A549 (cell line): ENCODE data around the gene MTHFSD. TPM values are rescaled to one million over a fixed set of nuclear protein-coding genes. Genes with fewer than 3 reads are reported as not detected.

Source experiments
- ATAC-seq, 2 experiments: fragments of 200-7000 bp in 1 of 2; fragments of >200 bp in 1 of 2; cut with Nextera tagmentation in 1 of 2; cut with Tn5 transposase in 1 of 2; 3 replicates each; pipeline versions ENCODE4 v1.8.0 to v1.9.1; 2018 to 2020; ENCODE audit warnings: mild to moderate bottlenecking in 1 of 2, moderate library complexity in 1 of 2
- CTCF ChIA-PET: fragments of 300-600 bp; sonication (Branson Sonifier 250); formaldehyde crosslinking; extraction: SDS; loops from one replicate; lab custom pipeline; 2021; ENCODE audit warnings: antibody characterized with exemption, inconsistent platforms; lab: Yijun Ruan, JAX
- POLR2A ChIA-PET: fragments of 350-600 bp; formaldehyde crosslinking; extraction: SDS; loops from one replicate; lab custom pipeline; 2021; ENCODE audit warnings: antibody characterized with exemption, inconsistent platforms; lab: Yijun Ruan, JAX
- DNase-seq, 2 experiments: peaks; one replicate each; pipeline versions ENCODE4 v3.0.0 to v3.0.0-alpha.2; 2011 to 2016; ENCODE audit warnings: low read depth in 1 of 2, low spot score in 1 of 2
- FAIRE-seq: peaks from 2 replicates; lab custom pipeline; 2011; peaks lifted over from hg19 to GRCh38; lab: Jason Lieb, UNC
- H3K27ac ChIP-seq, 2 experiments: fragments of >200 bp; sonication (Bioruptor Twin); formaldehyde crosslinking; 3 replicates each; pipeline ENCODE4 v1.5.1; 2016 to 2017
- H3K4me1 ChIP-seq: fragments of >200 bp; sonication (Bioruptor Twin); formaldehyde crosslinking; 3 replicates; pipeline ENCODE4 v1.6.1; 2016
- H3K4me2 ChIP-seq: fragments of >200 bp; sonication (Bioruptor Twin); formaldehyde crosslinking; 3 replicates; pipeline ENCODE4 v1.6.1; 2016
- H3K4me3 ChIP-seq: fragments of >200 bp; sonication (Bioruptor Twin); formaldehyde crosslinking; 3 replicates; pipeline ENCODE4 v1.5.1; 2016
- H3K9me3 ChIP-seq: fragments of >200 bp; sonication (Bioruptor Twin); formaldehyde crosslinking; 3 replicates; pipeline ENCODE4 v1.6.1; 2016
- CBX2 ChIP-seq: fragments of 200-600 bp; sonication (generic); IDR thresholded peaks from 2 replicates; pipeline ENCODE4 v1.6.1; 2016; ENCODE audit warnings: low read depth, mild to moderate bottlenecking, borderline replicate concordance
- CBX8 ChIP-seq: fragments of 200-600 bp; sonication (generic); IDR thresholded peaks from 2 replicates; pipeline ENCODE4 v1.6.1; 2016
- CEBPB ChIP-seq, 2 experiments: fragments of >200 bp in 1 of 2; sonication (Bioruptor Twin) in 1 of 2; formaldehyde crosslinking in 1 of 2; IDR thresholded peaks; 2 replicates each; pipeline ENCODE4 v1.6.1; 2012 to 2016
- CHD2 ChIP-seq: fragments of 150-350 bp; IDR thresholded peaks from 2 replicates; pipeline ENCODE4 v1.6.1; 2014; ENCODE audit warnings: low read length; ENCODE audit not compliant: partially characterized antibody
- EHMT2 ChIP-seq: fragments of 200-600 bp; sonication (generic); IDR thresholded peaks from 2 replicates; pipeline ENCODE4 v1.6.1; 2016; ENCODE audit warnings: antibody characterized with exemption, low read depth, mild to moderate bottlenecking, moderate library complexity
- EP300 ChIP-seq, 2 experiments: fragments of >200 bp; sonication (Bioruptor Twin); formaldehyde crosslinking; IDR thresholded peaks; 2 replicates in 1 of 2; 3 replicates in 1 of 2; pipeline ENCODE4 v1.6.1; 2016 to 2017
- ESRRA ChIP-seq: fragments of 150-350 bp; IDR thresholded peaks from 2 replicates; pipeline ENCODE4 v1.6.1; 2014; ENCODE audit warnings: mild to moderate bottlenecking, low read length, borderline replicate concordance
- FOSB ChIP-seq: fragments of 250-450 bp; sonication (Bioruptor Pico); IDR thresholded peaks from 2 replicates; pipeline ENCODE4 v1.5.0; 2020; ENCODE audit warnings: mild to moderate bottlenecking, moderate library complexity
- FOSL2 ChIP-seq, 2 experiments: fragments of 450-650 bp in 1 of 2; fragments of >200 bp in 1 of 2; sonication (Bioruptor Twin) in 1 of 2; formaldehyde crosslinking; IDR thresholded peaks; 2 replicates each; pipeline versions ENCODE4 v1.5.0 to v1.6.1; 2016 to 2020; ENCODE audit warnings: mild to moderate bottlenecking in 1 of 2, moderate library complexity in 1 of 2
- FOXS1 ChIP-seq: fragments of 250-450 bp; sonication (Bioruptor Pico); IDR thresholded peaks from 2 replicates; pipeline ENCODE4 v1.5.0; 2020; ENCODE audit warnings: mild to moderate bottlenecking, moderate library complexity
- JUN ChIP-seq, 2 experiments: fragments of >200 bp; sonication (Bioruptor Twin); formaldehyde crosslinking; IDR thresholded peaks; 2 replicates in 1 of 2; 3 replicates in 1 of 2; pipeline ENCODE4 v1.6.1; 2016 to 2017
- JUNB ChIP-seq: fragments of >200 bp; sonication (Bioruptor Twin); formaldehyde crosslinking; IDR thresholded peaks from 2 replicates; pipeline ENCODE4 v1.6.1; 2016
- KDM5A ChIP-seq: fragments of 200-600 bp; sonication (generic); IDR thresholded peaks from 2 replicates; pipeline ENCODE4 v1.6.1; 2016; ENCODE audit warnings: antibody characterized with exemption, mild to moderate bottlenecking
- MAFK ChIP-seq: fragments of 450-650 bp; IDR thresholded peaks from 2 replicates; pipeline ENCODE4 v1.6.1; 2014; ENCODE audit not compliant: partially characterized antibody
- MYC ChIP-seq: IDR thresholded peaks from 2 replicates; pipeline ENCODE4 v1.6.1; 2012; ENCODE audit warnings: mild to moderate bottlenecking, inconsistent platforms, low read length, improper control_type of control experiment, borderline replicate concordance
- PHF8 ChIP-seq: fragments of 200-600 bp; sonication (generic); IDR thresholded peaks from 2 replicates; pipeline ENCODE4 v1.6.1; 2016; ENCODE audit warnings: low read depth, mild to moderate bottlenecking, antibody characterized with exemption, moderate library complexity, borderline replicate concordance
- RAD21 ChIP-seq, 2 experiments: fragments of >200 bp in 1 of 2; sonication (Bioruptor Twin) in 1 of 2; formaldehyde crosslinking in 1 of 2; IDR thresholded peaks in 1 of 2; conservative IDR thresholded peaks in 1 of 2; 2 replicates in 1 of 2; 3 replicates in 1 of 2; pipeline ENCODE4 v1.6.1; 2012 to 2018; ENCODE audit warnings: inconsistent platforms in 1 of 2
- SMC3 ChIP-seq: fragments of >200 bp; sonication (Bioruptor Twin); formaldehyde crosslinking; IDR thresholded peaks from 3 replicates; pipeline ENCODE4 v1.6.1; 2018; ENCODE audit warnings: inconsistent platforms
- SREBF2 ChIP-seq: fragments of 450-650 bp; IDR thresholded peaks from 2 replicates; pipeline ENCODE4 v1.6.1; 2014; ENCODE audit warnings: mild to moderate bottlenecking, moderate library complexity
- ZC3H11A ChIP-seq: fragments of 450-650 bp; IDR thresholded peaks from 2 replicates; pipeline ENCODE4 v1.6.1; 2014; ENCODE audit warnings: antibody characterized with exemption, mild to moderate bottlenecking
- ZFP36 ChIP-seq: fragments of 450-650 bp; IDR thresholded peaks from 2 replicates; pipeline ENCODE4 v1.6.1; 2014; ENCODE audit warnings: borderline replicate concordance; ENCODE audit not compliant: partially characterized antibody
- ZNF302 ChIP-seq: fragments of 250-450 bp; sonication (Bioruptor Pico); IDR thresholded peaks from 2 replicates; pipeline ENCODE4 v1.9.0; 2021; ENCODE audit warnings: inconsistent platforms, mild to moderate bottlenecking, moderate library complexity
- WGBS: methylation state at CpG from one replicate; pipeline ENCODE4 v1.1.6; 2017; ENCODE audit errors: missing lambda C conversion rate; 5-methylcytosine and 5-hydroxymethylcytosine counted together
- polyA plus RNA-seq, 4 experiments: library from polyadenylated mRNA; depleted of rRNA in 3 of 4; stranded (reverse); fragments of >200 nt; fragmentation: RNase III in 1 of 4; extraction: RNeasy Plus Mini Kit Qiagen cat#74134 plus additional on column Dnase treatment in 1 of 4; gene quantifications; 2 replicates in 3 of 4; 3 replicates in 1 of 4; pipeline ENCODE4 v1.2.3, GENCODE V29; 2011 to 2017
- TF ChIP-seq, protein P1 (sequence below): IDR thresholded peaks from 2 replicates; pipeline ENCODE4 v1.6.1; 2012; ENCODE audit warnings: low read depth, borderline replicate concordance
- TF ChIP-seq, protein P2 (sequence below): fragments of >200 bp; sonication (Bioruptor Twin); formaldehyde crosslinking; IDR thresholded peaks from 3 replicates; pipeline ENCODE4 v1.5.1; 2016
- TF ChIP-seq, protein P3 (sequence below): fragments of 450-650 bp; IDR thresholded peaks from 2 replicates; pipeline ENCODE4 v1.6.1; 2014; ENCODE audit warnings: antibody characterized with exemption
- TF ChIP-seq, protein P4 (sequence below): IDR thresholded peaks from 2 replicates; pipeline ENCODE4 v1.6.1; 2012

Gene MTHFSD
- polyA plus RNA-seq, 2 of the 4 experiments (the other 2 are of a cell fraction), result 13.1 to 16.9 TPM

DNA sequence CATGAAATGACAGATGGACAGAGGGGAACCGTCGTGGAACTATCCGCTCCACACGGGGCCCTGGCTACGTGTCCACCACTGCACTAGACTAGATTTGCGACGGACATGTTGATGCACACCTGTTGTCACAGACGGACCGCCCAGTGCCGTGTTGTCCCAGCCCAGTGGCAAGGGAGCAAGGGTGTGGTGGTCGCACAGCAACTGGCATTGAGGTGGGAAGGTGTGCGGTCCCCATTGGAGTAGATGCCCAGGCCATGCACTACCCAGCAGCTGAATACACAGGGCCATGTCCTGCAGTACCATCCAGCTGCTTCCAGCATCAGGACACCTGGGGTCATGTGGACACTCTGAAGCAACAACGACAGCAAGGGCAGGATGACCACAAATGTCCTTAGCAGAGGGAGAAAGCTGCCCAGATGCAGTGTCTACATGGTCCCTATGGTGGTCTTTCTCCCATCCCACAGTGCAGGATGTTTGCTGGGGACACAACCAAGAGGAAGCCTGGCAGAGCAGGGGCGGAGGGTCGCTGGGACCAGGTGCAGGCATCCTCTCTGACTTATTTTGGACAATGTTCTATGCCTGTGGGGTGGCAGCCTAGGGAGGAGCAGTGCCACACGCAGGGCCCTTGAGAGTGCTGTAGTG, 35.9 kb downstream of the MTHFSD start:
- H3K4me2 ChIP-seq, result no peak overlapping the region
- DNase-seq (no peak), ATAC-seq (peak in 1 of 2 experiments; percentile 5; a peak in 1 of 6 replicates), FAIRE-seq (no peak)
- POLR2A ChIA-PET, result no interaction called here
- H3K4me3 ChIP-seq, result no peak overlapping the region
- no peak for TF ChIP-seq ZNF302
- 69% methylated on average over 12 of the region's 16 CpGs for WGBS
- no peaks in the 10 kb centered on the region for H3K4me1 ChIP-seq
- CTCF ChIA-PET, result interaction anchor here (0.6 to 10.4 kb wide), 46 partner anchors 7 to 814 kb away, joined by 3 to 321 read pairs (median 5); partner anchors contain the start of gene FOXF1
- H3K27ac ChIP-seq, result no peak overlapping the region
- H3K9me3 ChIP-seq, result no peaks in the 10 kb centered on the region

DNA sequence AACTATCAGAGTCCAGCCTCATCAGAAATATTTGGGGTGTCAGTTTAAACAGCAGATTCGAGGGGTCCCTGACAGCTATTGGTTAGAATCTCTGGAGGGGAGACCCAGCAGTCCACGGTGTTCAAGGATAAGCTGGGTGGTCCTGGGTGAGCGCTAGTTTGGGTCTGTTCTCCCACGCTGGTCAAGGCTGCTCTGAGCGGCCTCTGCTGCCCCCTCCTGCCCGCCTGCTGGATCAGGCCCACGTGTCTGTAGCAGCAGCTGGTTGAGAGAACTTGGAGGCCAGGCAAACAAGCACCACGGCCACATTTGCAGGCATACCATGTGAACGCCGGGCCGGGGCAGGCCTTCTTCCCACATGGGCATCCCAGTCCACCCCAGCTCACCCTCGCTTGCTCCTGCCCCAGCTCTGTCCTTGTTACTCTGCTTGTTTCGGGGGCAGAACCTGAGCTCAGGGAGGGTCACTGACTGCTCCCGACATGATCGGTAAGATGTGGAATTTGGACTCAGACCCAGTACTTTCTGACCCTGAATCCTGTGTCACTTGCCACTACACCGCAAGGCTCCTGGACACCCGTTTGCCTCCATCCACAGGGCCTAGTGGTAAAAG, 37.3 kb downstream of the MTHFSD start:
- WGBS, result 18% methylated on average over 17 of the region's 17 CpGs

DNA sequence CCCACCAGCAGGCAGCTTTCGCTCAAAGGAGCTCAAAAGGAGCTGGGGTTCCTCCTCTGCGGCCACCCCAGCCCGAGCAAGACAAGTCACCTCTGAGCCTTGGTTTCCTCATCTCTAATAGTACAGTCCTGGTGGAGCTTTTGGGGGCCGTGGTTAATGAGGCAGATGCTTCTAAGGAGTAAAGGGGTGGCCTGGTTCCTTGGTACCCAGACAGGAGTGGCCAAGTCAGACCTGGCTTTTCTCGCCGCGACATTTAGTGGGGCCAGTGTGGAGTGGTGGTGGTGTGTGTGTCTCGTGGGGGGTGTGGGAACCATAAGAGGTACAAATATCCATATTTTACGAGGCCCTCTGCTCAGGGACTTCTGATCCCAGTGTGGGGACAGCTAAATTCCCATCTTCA, 38.0 kb downstream of the MTHFSD start:
- TF ChIP-seq EHMT2, result no peak
- TF ChIP-seq, protein P1, sequence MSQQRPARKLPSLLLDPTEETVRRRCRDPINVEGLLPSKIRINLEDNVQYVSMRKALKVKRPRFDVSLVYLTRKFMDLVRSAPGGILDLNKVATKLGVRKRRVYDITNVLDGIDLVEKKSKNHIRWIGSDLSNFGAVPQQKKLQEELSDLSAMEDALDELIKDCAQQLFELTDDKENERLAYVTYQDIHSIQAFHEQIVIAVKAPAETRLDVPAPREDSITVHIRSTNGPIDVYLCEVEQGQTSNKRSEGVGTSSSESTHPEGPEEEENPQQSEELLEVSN, result no peak
- TF ChIP-seq FOXS1 (CRISPR knock-in tag), result no peak
- TF ChIP-seq ZFP36, result no peak
- TF ChIP-seq EP300 (IDR thresholded peaks at IDR 0.05), result no peak
- TF ChIP-seq ZC3H11A, result no peak
- TF ChIP-seq ESRRA, result no peak
- no peak for TF ChIP-seq MAFK
- no peak for TF ChIP-seq PHF8
- TF ChIP-seq SREBF2, result no peak
- no peak for TF ChIP-seq CBX8
- TF ChIP-seq ZNF302, result no peak
- no peak for TF ChIP-seq CEBPB (IDR thresholded peaks at IDR 0.05)
- TF ChIP-seq FOSB (CRISPR knock-in tag), result no peak
- no peak for TF ChIP-seq CHD2
- no peak for TF ChIP-seq KDM5A
- TF ChIP-seq CBX2, result no peak
- H3K27ac ChIP-seq, result no peak overlapping the region
- no peak for FAIRE-seq
- CTCF ChIA-PET, result interaction anchor here (0.5 to 10.4 kb wide), 62 partner anchors 9 to 698 kb away, joined by 3 to 321 read pairs (median 6); no protein-coding TSS in a partner anchor
- POLR2A ChIA-PET, result no interaction called here
- no peak for ATAC-seq
- H3K9me3 ChIP-seq, result no peaks in the 10 kb centered on the region
- DNase-seq, result no peak
- 44% methylated on average over 7 of the region's 9 CpGs for WGBS
- H3K4me1 ChIP-seq, result no peaks in the 10 kb centered on the region
- H3K4me3 ChIP-seq, result no peak overlapping the region
- no peak overlapping the region for H3K4me2 ChIP-seq

More for the DNA sequence above, 37.3 kb downstream of the MTHFSD start:
- Histone ChIP-seq H3K4me1 (no peaks in the 10 kb centered on the region), H3K4me3 (no peak overlapping the region), H3K4me2 (no peak overlapping the region), H3K9me3 (no peaks in the 10 kb centered on the region), H3K27ac (no peak overlapping the region)
- ChIA-PET CTCF (interaction anchor here (0.5 to 10.4 kb wide), 81 partner anchors 8 to 1245 kb away, joined by 3 to 321 read pairs (median 5); no protein-coding TSS in a partner anchor), POLR2A (no interaction called here)
- ATAC-seq (peak; percentile 84 to 91), DNase-seq (peak; percentile 63 to 73), FAIRE-seq (no peak)
- TF ChIP-seq MYC (peak; percentile 86; the same call in 1 of the 2 replicates), RAD21 (conservative IDR thresholded peaks at IDR 0.05 in 1 of 2, IDR thresholded peaks at IDR 0.05 in 1 of 2) (peak; percentile 88 to 91), JUNB (no peak), FOSL2 (IDR thresholded peaks at IDR 0.05) (no peak), FOSL2 (CRISPR knock-in tag; IDR thresholded peaks at IDR 0.05) (no peak), JUN (IDR thresholded peaks at IDR 0.05) (no peak), SMC3 (peak; percentile 66)
- TF ChIP-seq, protein P2, sequence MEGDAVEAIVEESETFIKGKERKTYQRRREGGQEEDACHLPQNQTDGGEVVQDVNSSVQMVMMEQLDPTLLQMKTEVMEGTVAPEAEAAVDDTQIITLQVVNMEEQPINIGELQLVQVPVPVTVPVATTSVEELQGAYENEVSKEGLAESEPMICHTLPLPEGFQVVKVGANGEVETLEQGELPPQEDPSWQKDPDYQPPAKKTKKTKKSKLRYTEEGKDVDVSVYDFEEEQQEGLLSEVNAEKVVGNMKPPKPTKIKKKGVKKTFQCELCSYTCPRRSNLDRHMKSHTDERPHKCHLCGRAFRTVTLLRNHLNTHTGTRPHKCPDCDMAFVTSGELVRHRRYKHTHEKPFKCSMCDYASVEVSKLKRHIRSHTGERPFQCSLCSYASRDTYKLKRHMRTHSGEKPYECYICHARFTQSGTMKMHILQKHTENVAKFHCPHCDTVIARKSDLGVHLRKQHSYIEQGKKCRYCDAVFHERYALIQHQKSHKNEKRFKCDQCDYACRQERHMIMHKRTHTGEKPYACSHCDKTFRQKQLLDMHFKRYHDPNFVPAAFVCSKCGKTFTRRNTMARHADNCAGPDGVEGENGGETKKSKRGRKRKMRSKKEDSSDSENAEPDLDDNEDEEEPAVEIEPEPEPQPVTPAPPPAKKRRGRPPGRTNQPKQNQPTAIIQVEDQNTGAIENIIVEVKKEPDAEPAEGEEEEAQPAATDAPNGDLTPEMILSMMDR, result peak; percentile 79
- TF ChIP-seq, protein P3, sequence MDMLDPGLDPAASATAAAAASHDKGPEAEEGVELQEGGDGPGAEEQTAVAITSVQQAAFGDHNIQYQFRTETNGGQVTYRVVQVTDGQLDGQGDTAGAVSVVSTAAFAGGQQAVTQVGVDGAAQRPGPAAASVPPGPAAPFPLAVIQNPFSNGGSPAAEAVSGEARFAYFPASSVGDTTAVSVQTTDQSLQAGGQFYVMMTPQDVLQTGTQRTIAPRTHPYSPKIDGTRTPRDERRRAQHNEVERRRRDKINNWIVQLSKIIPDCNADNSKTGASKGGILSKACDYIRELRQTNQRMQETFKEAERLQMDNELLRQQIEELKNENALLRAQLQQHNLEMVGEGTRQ, result 0 out of 2 replicates have a peak, but pooled peaks have one; percentile 18
- TF ChIP-seq, protein P4, sequence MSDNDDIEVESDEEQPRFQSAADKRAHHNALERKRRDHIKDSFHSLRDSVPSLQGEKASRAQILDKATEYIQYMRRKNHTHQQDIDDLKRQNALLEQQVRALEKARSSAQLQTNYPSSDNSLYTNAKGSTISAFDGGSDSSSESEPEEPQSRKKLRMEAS, result peak; percentile 78
